K562 (cell line): ENCODE measurements around the gene RPL15. TPM values are rescaled to one million over a fixed set of nuclear protein-coding genes. Genes with fewer than 3 reads are reported as not detected.
"Not testable (repeated sequence)": the region's sequence is repeated elsewhere in the genome, so short reads cannot be mapped to it uniquely, and the experiment has no call there.

ENCODE experiments used
- SIN3A ChIP-seq, 2 experiments: fragments of 150-350 bp in 1 of 2; IDR thresholded peaks; 2 replicates each; pipeline ENCODE4 v1.6.1; 2011 to 2016; ENCODE audit warnings: borderline replicate concordance in 2 of 2, low read depth in 2 of 2, low read length in 2 of 2, mild to moderate bottlenecking in 2 of 2, moderate library complexity in 2 of 2; ENCODE audit not compliant: control insufficient read depth in 1 of 2
- SPI1 ChIP-seq: IDR thresholded peaks from 2 replicates; pipeline ENCODE4 v1.6.1; 2011; ENCODE audit warnings: low read depth, low read length, control low read depth, borderline replicate concordance
- SREBF2 ChIP-seq: sonication (generic); formaldehyde crosslinking; IDR thresholded peaks from 2 replicates; pipeline ENCODE4 v1.4.0; 2020; ENCODE audit warnings: mild to moderate bottlenecking, missing genetic modification reagents
- TEAD4 ChIP-seq, 2 experiments: sonication (generic) in 1 of 2; formaldehyde crosslinking in 1 of 2; IDR thresholded peaks; 2 replicates each; pipeline versions ENCODE4 v1.6.1 to v1.8.0; 2012 to 2022; ENCODE audit warnings: borderline replicate concordance in 1 of 2, inconsistent platforms in 1 of 2, low read length in 1 of 2, mild to moderate bottlenecking in 1 of 2, missing genetic modification reagents in 1 of 2
- polyA plus RNA-seq, 8 experiments: library from polyadenylated mRNA; depleted of rRNA in 4 of 8; stranded (reverse) in 5 of 8; unstranded in 3 of 8; fragments of >200 nt; fragmentation: Nextera tagmentation in 2 of 8; fragmentation: Illumina TruSeq in 1 of 8; extraction: Ambion mirVana in 2 of 8; extraction: Trizol in 1 of 8; gene quantifications; 2 replicates each; pipeline versions ENCODE4 v1.2.1 to v1.2.3, GENCODE V29; 2011 to 2014; ENCODE audit warnings: inconsistent platforms in 1 of 8, missing spikeins in 1 of 8
- total RNA-seq, 7 experiments: library from RNA; depleted of rRNA in 6 of 7; stranded (reverse); fragments of >200 nt in 6 of 7; fragmentation: Illumina TruSeq in 2 of 7; extraction: Trizol in 2 of 7; gene quantifications; 2 replicates each; pipeline versions ENCODE4 v1.2.1 to v1.2.3, GENCODE V29; 2011 to 2021; ENCODE audit warnings: low replicate concordance in 1 of 7
- TF ChIP-seq, protein P1 (sequence below): fragments of 450-650 bp; IDR thresholded peaks from 2 replicates; pipeline ENCODE4 v1.6.1; 2016; ENCODE audit warnings: borderline replicate concordance
- TF ChIP-seq, protein P2 (sequence below): fragments of 450-650 bp; IDR thresholded peaks from 2 replicates; pipeline ENCODE4 v1.7.0; 2016; ENCODE audit warnings: borderline replicate concordance

Gene RPL15
- total and polyA plus RNA-seq, 9 of the 15 experiments (the other 6 are each of a cell fraction or from before 2014, with no cell fraction given) = 2,393 to 8,850 (median 3,928) TPM

DNA sequence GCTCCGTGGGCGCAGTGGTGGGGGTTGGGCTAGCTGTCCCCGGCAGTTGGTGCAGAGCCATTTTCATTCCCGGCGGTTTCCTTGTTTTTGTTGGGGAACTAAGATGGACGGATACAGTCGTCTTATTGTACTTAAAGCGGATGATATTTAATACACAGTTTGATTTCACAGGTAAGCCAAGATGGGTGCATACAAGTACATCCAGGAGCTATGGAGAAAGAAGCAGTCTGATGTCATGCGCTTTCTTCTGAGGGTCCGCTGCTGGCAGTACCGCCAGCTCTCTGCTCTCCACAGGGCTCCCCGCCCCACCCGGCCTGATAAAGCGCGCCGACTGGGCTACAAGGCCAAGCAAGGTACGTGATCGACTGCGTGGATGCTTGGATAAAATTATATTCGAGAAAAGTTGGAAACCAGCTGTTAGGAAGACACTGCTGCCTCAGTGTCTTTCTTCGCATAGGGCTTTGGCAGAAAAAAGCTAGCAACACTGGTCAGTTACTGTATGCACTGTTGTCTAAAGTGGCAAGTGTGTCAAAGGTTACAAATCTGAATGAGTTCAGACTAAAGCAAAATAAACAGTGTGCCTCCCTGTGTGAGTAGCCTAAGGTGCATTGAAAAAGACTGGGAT is 859 bp downstream of the RPL15 start (continued):
- TF ChIP-seq TEAD4 (IDR thresholded peaks at IDR 0.05; ENCODE audit: low read length) (0 out of 2 replicates have a peak, but pooled peaks have one; percentile 23), SPI1 (peak; percentile 81; the same call in 1 of the 2 replicates), SIN3A (IDR thresholded peaks at IDR 0.05; ENCODE audit: borderline replicate concordance in 2 of 2, control insufficient read depth in 1 of 2, low read depth in 2 of 2, low read length in 2 of 2) (peak in 1 of 2 experiments; percentile 54; a peak in 1 of 4 replicates), SREBF2 (CRISPR knock-in tag) (0 out of 2 replicates have a peak, but pooled peaks have one; percentile 6)
- TF ChIP-seq TEAD4 (CRISPR knock-in tag; IDR thresholded peaks at IDR 0.05; ENCODE audit: borderline replicate concordance) = not testable (repeated sequence)
- TF ChIP-seq, protein P1, sequence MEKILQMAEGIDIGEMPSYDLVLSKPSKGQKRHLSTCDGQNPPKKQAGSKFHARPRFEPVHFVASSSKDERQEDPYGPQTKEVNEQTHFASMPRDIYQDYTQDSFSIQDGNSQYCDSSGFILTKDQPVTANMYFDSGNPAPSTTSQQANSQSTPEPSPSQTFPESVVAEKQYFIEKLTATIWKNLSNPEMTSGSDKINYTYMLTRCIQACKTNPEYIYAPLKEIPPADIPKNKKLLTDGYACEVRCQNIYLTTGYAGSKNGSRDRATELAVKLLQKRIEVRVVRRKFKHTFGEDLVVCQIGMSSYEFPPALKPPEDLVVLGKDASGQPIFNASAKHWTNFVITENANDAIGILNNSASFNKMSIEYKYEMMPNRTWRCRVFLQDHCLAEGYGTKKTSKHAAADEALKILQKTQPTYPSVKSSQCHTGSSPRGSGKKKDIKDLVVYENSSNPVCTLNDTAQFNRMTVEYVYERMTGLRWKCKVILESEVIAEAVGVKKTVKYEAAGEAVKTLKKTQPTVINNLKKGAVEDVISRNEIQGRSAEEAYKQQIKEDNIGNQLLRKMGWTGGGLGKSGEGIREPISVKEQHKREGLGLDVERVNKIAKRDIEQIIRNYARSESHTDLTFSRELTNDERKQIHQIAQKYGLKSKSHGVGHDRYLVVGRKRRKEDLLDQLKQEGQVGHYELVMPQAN = 0 out of 2 replicates have a peak, but pooled peaks have one; percentile 26
- TF ChIP-seq, protein P2, sequence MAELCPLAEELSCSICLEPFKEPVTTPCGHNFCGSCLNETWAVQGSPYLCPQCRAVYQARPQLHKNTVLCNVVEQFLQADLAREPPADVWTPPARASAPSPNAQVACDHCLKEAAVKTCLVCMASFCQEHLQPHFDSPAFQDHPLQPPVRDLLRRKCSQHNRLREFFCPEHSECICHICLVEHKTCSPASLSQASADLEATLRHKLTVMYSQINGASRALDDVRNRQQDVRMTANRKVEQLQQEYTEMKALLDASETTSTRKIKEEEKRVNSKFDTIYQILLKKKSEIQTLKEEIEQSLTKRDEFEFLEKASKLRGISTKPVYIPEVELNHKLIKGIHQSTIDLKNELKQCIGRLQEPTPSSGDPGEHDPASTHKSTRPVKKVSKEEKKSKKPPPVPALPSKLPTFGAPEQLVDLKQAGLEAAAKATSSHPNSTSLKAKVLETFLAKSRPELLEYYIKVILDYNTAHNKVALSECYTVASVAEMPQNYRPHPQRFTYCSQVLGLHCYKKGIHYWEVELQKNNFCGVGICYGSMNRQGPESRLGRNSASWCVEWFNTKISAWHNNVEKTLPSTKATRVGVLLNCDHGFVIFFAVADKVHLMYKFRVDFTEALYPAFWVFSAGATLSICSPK = 0 out of 2 replicates have a peak, but pooled peaks have one; percentile 7
